LHCN-M2 (cell line): Measurements from ENCODE around the gene IL32. TPM values are rescaled to one million over a fixed set of nuclear protein-coding genes. Genes with fewer than 3 reads are reported as not detected.
"Not testable (repeated sequence)": the region's sequence is repeated elsewhere in the genome, so short reads cannot be mapped to it uniquely, and the experiment has no call there.

Experiments used
- DNase-seq: peaks from one replicate; pipeline ENCODE4 v3.0.0-alpha.2; 2012; ENCODE audit warnings: low read depth
- total RNA-seq: library from RNA; depleted of rRNA; stranded (reverse); fragments of >200 nt; gene quantifications from 2 replicates; pipeline ENCODE4 v1.2.3, GENCODE V29; 2014

IL32 gene
- total RNA-seq, 1 experiment from 2014 or later: 12.3 TPM

- DNase-seq: no peak
These were observed 5.2 kb downstream of the IL32 start for GRCh38 chr16:3070608-3071111.

- DNase-seq: no peak
These were observed 6.2 kb downstream of the IL32 start for GRCh38 chr16:3071655-3072054.

GRCh38 chr16:3072148-3072547 is 6.7 kb downstream of the IL32 start:
- DNase-seq: not testable (repeated sequence)

- DNase-seq: not testable (repeated sequence)
These were observed 7.3 kb downstream of the IL32 start for GRCh38 chr16:3072576-3073263.

- no peak for DNase-seq
These were observed 8.0 kb downstream of the IL32 start for GRCh38 chr16:3073448-3073847.

GRCh38 chr16:3074860-3075522 is 9.6 kb downstream of the IL32 start:
- DNase-seq: no peak

GRCh38 chr16:3075523-3075915 is 10.1 kb downstream of the IL32 start:
- DNase-seq: no peak

GRCh38 chr16:3075946-3076345 is 10.5 kb downstream of the IL32 start:
- DNase-seq: not testable (repeated sequence)

GRCh38 chr16:3076577-3076976 is 11.1 kb downstream of the IL32 start:
- no peak for DNase-seq

- no peak for DNase-seq
These were observed 14.6 kb downstream of the IL32 start for GRCh38 chr16:3080024-3080423.

GRCh38 chr16:3081957-3082356 is 16.5 kb downstream of the IL32 start:
- not testable (repeated sequence) for DNase-seq

GRCh38 chr16:3083408-3083807 is 18.0 kb downstream of the IL32 start:
- not testable (repeated sequence) for DNase-seq

GRCh38 chr16:3084491-3084890 is 19.1 kb downstream of the IL32 start:
- DNase-seq: no peak

GRCh38 chr16:3084969-3085670 is 19.7 kb downstream of the IL32 start:
- DNase-seq: no peak

- DNase-seq: no peak
These were observed 20.6 kb downstream of the IL32 start for GRCh38 chr16:3085868-3086595.

- DNase-seq: no peak
These were observed 21.3 kb downstream of the IL32 start for GRCh38 chr16:3086596-3087242.

GRCh38 chr16:3087243-3088235 is 22.1 kb downstream of the IL32 start:
- DNase-seq: no peak

GRCh38 chr16:3088450-3088849 is 23.0 kb downstream of the IL32 start:
- no peak for DNase-seq

GRCh38 chr16:3088925-3089716 is 23.7 kb downstream of the IL32 start:
- no peak for DNase-seq
